ENCODE results near the gene FAM78B.

FAM78B gene

DNA sequence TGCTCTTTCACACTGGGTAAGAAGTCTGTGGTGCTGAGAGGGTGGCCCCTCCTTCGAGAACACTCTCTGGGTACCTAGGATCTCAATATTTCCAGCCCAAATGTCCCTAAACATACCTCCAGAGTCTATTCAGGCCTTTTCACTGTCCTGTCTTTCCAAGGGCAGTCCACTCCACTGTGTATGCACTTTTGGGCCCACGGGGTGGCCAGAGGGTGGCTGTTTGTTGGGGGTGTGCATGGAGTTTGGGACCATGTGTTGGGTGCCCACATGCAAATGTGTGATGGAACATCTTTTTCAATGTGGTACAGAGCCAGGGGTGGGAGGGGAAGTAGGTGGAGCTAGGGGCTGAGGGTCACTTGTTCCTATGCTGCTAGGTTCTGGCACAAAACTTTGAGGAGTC lies 87.5 kb downstream of the FAM78B start:
- no peaks in the 10 kb centered on the region for H3K36me3 ChIP-seq (ENCODE audit: control insufficient read depth, insufficient read depth, low read length)
- H3K4me3 ChIP-seq (ENCODE audit: extremely low read depth, insufficient read depth, low read length, poor library complexity, severe bottlenecking): no peak overlapping the region
- no peaks in the 10 kb centered on the region for H3K4me1 ChIP-seq (ENCODE audit: control insufficient read depth, insufficient read depth, low read length, poor library complexity, severe bottlenecking)
- no peaks in the 10 kb centered on the region for H3K9me3 ChIP-seq (ENCODE audit: control insufficient read depth, low read length)
- WGBS, 2 experiments (ENCODE audit: insufficient coverage in 2 of 2): 71 to 82% methylated on average over 1 to 2 of the region's 2 CpGs
- H3K27ac ChIP-seq (ENCODE audit: low read depth, low read length, severe bottlenecking): no peak overlapping the region

DNA sequence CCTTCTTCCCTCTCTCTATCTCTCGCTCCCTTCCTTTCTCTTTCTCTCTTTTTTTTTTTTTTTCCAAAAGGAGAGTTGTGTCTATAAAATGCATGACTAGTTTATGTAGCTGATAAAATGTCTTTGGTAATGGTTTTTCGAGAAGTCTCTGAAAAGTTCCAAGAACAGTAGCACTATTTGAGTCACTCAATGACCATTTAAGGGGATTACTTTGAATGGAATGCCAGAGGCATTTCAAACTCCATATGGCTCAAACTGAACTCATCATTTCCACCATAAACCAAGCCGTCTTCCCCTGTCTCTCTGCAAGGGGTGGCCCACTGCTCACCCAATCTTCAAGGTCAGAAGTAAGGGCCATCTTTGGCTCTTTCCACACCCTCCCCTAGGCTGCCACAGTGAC lies 93.3 kb downstream of the FAM78B start:
- WGBS, 2 experiments (ENCODE audit: insufficient coverage in 2 of 2): 60 to 83% methylated on average over 2 of the region's 3 CpGs
- Histone ChIP-seq H3K36me3 (ENCODE audit: control insufficient read depth, insufficient read depth, low read length) (no peaks in the 10 kb centered on the region), H3K27ac (ENCODE audit: low read depth, low read length, severe bottlenecking) (no peak overlapping the region), H3K4me1 (ENCODE audit: control insufficient read depth, insufficient read depth, low read length, poor library complexity, severe bottlenecking) (no peaks in the 10 kb centered on the region), H3K4me3 (ENCODE audit: extremely low read depth, insufficient read depth, low read length, poor library complexity, severe bottlenecking) (no peak overlapping the region), H3K9me3 (ENCODE audit: control insufficient read depth, low read length) (no peaks in the 10 kb centered on the region)

DNA sequence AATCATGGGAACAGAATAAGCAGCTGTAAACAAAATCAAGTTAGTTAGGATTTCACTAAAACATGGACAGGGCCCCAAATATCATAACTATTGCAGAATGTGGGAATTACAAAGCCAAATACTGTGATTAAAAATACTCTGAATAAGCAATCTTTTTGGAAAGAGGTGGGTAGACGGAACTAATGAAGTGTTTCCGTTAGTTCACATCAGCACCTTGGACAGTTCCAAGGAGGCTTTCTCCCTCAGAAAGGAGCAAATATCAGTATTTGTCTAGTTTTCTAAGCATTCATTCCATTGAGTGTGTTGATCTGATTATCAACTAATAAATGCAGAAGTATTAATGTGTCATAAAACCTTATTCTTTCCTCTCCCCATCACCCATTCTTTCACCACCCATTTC lies 97.4 kb downstream of the FAM78B start:
- WGBS, 2 experiments (ENCODE audit: insufficient coverage in 2 of 2): 70% methylated on average over 2 of the region's 2 CpGs
- Histone ChIP-seq H3K4me1 (ENCODE audit: control insufficient read depth, insufficient read depth, low read length, poor library complexity, severe bottlenecking) (no peaks in the 10 kb centered on the region), H3K9me3 (ENCODE audit: control insufficient read depth, low read length) (no peaks in the 10 kb centered on the region), H3K4me3 (ENCODE audit: extremely low read depth, insufficient read depth, low read length, poor library complexity, severe bottlenecking) (no peak overlapping the region), H3K27ac (ENCODE audit: low read depth, low read length, severe bottlenecking) (no peak overlapping the region), H3K36me3 (ENCODE audit: control insufficient read depth, insufficient read depth, low read length) (no peaks in the 10 kb centered on the region)

DNA sequence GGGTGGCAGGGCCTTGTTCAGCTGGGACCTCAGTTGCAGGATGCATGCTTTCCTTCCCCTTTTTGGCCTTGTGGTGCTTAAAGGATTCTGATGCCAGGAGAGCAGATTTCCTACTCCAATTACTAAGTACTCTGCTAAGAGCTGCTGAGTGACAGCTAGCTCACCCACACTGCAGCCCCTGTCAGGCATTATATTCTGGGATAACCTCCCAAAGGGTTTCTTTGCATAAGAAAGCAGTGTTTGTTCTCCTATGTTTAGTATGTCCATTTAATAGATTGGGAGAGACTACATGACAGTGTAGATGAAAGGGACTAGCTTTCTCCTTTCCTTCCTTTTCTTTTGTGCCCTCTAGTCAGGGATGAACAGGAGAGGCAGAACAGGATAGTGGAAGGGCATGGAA lies 100.7 kb downstream of the FAM78B start:
- H3K27ac ChIP-seq (ENCODE audit: low read depth, low read length, severe bottlenecking): no peak overlapping the region

DNA sequence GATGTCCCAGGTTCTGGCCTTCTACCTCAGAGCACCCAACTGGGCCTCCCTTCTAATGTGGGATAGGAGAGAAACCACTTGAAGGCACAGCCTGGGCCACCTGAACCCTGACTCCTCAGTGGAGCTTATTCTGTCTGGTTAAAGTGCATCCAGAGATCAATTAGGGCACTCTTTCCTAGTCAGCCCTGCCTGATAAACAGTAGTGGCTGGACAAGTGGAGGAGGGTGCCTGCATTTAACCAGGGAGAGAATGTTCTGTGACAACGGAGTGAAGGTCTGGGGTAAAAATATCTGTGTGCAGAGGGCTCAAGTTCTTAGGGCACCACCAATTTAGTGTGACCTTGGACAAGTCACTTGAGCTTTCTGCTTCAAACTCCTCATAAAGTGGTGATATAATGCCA lies 101.8 kb downstream of the FAM78B start:
- H3K4me1 ChIP-seq (ENCODE audit: control insufficient read depth, insufficient read depth, low read length, poor library complexity, severe bottlenecking): no peaks in the 10 kb centered on the region
- 89 to 100% methylated on average over 1 of the region's 1 CpG for WGBS, 2 experiments (ENCODE audit: insufficient coverage in 2 of 2)
- no peak overlapping the region for H3K27ac ChIP-seq (ENCODE audit: low read depth, low read length, severe bottlenecking)
- H3K9me3 ChIP-seq (ENCODE audit: control insufficient read depth, low read length): no peaks in the 10 kb centered on the region
- no peak overlapping the region for H3K4me3 ChIP-seq (ENCODE audit: extremely low read depth, insufficient read depth, low read length, poor library complexity, severe bottlenecking)
- H3K36me3 ChIP-seq (ENCODE audit: control insufficient read depth, insufficient read depth, low read length): no peaks in the 10 kb centered on the region

More for the DNA sequence above, 100.7 kb downstream of the FAM78B start:
- Histone ChIP-seq H3K36me3 (ENCODE audit: control insufficient read depth, insufficient read depth, low read length) (no peaks in the 10 kb centered on the region), H3K9me3 (ENCODE audit: control insufficient read depth, low read length) (no peaks in the 10 kb centered on the region), H3K4me3 (ENCODE audit: extremely low read depth, insufficient read depth, low read length, poor library complexity, severe bottlenecking) (no peak overlapping the region), H3K4me1 (ENCODE audit: control insufficient read depth, insufficient read depth, low read length, poor library complexity, severe bottlenecking) (no peaks in the 10 kb centered on the region)

DNA sequence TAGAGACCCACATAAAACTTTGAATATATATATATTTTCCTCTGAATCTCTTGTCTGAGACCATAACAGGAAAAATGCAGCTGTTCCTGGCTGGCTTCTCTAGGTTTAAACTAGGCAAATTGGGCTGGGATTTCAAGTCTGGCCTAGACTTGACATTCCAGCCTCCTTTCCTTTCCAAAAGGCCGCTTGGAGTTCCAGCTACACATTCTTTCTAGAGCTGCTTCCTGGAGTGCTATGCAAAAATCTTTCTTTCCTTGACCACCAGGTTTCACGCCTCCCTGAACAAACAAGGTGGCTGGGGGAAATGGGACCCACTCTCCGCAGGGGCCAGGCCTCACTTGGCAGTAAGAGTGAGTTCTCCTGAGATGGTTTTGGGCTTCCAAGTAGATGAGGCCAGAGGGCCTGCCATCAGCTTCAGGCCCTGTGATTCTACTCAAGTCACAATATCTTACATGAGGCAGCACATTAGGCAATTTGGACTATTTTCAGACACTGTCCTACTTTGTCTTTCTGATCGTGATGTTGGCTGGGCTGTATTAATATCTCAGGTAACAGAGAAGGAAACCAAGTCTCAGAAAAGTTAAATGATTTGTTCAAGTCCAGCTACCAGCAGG lies 102.4 kb downstream of the FAM78B start:
- Histone ChIP-seq H3K36me3 (ENCODE audit: control insufficient read depth, insufficient read depth, low read length) (no peaks in the 10 kb centered on the region), H3K9me3 (ENCODE audit: control insufficient read depth, low read length) (no peaks in the 10 kb centered on the region), H3K4me1 (ENCODE audit: control insufficient read depth, insufficient read depth, low read length, poor library complexity, severe bottlenecking) (no peaks in the 10 kb centered on the region), H3K4me3 (ENCODE audit: extremely low read depth, insufficient read depth, low read length, poor library complexity, severe bottlenecking) (no peak overlapping the region), H3K27ac (ENCODE audit: low read depth, low read length, severe bottlenecking) (no peak overlapping the region)
- 78 to 89% methylated on average over 2 of the region's 4 CpGs for WGBS, 2 experiments (ENCODE audit: insufficient coverage in 2 of 2)

DNA sequence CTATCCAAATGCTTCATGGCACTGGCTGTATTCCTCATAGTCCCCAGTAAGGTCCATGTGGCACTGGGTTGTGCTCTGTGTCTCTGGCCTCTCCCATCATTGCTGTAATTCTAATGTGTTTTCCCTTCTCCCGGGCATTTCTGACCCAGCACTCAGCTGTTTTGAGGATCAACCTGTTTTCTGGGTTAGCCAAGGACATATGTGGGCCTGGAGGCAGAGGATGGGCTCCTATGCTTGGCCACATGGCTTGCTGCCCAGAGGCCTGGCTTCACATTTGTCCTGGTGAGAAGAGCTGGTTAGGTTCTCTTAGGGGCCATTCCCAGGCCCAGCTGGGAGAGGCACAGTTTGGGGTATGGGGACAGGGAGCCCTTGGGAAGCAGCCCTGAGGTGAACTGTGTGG lies 103.1 kb downstream of the FAM78B start:
- H3K36me3 ChIP-seq (ENCODE audit: control insufficient read depth, insufficient read depth, low read length): no peaks in the 10 kb centered on the region
- no peak overlapping the region for H3K27ac ChIP-seq (ENCODE audit: low read depth, low read length, severe bottlenecking)
- no CpG with 5 or more reads among the region's 1 CpG for WGBS, 2 experiments (ENCODE audit: insufficient coverage in 2 of 2)
- H3K4me1 ChIP-seq (ENCODE audit: control insufficient read depth, insufficient read depth, low read length, poor library complexity, severe bottlenecking): no peaks in the 10 kb centered on the region
- no peak overlapping the region for H3K4me3 ChIP-seq (ENCODE audit: extremely low read depth, insufficient read depth, low read length, poor library complexity, severe bottlenecking)
- no peaks in the 10 kb centered on the region for H3K9me3 ChIP-seq (ENCODE audit: control insufficient read depth, low read length)

DNA sequence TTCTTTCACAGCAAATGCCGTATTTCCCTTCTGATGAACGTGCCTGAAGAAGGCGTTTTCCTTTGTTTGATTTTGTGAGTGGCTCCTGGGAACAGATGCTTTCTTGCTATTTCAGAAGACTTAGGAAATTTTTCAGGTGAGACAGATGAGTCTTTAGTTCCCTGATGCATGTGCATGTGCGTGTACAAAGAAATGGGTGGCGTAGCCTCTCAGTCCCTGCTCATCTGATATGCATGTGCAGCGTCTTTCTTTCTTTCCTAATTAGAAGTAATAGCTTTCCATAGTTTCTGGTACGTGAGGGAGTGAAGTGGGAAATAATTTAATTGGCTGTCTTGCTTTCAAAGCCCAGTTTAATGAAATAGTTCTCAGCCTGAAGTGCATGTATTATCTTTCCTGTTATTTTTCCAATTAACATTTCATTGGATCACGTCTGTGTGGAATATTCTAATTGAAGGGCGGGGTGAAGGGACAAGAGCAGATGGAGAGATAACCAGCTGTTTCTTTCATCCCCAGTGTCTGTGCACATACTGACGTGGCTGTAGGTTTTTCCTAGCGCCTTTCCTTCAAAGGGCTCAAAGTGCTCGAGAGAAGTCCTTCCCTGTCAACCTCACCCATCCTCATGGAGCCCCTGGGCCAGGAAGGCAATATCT lies 104.3 kb downstream of the FAM78B start:
- Histone ChIP-seq H3K9me3 (ENCODE audit: control insufficient read depth, low read length) (no peaks in the 10 kb centered on the region), H3K36me3 (ENCODE audit: control insufficient read depth, insufficient read depth, low read length) (no peaks in the 10 kb centered on the region), H3K4me3 (ENCODE audit: extremely low read depth, insufficient read depth, low read length, poor library complexity, severe bottlenecking) (no peak overlapping the region), H3K4me1 (ENCODE audit: control insufficient read depth, insufficient read depth, low read length, poor library complexity, severe bottlenecking) (no peaks in the 10 kb centered on the region), H3K27ac (ENCODE audit: low read depth, low read length, severe bottlenecking) (no peak overlapping the region)
- WGBS, 2 experiments (ENCODE audit: insufficient coverage in 2 of 2): 85 to 95% methylated on average over 8 to 11 of the region's 12 CpGs

DNA sequence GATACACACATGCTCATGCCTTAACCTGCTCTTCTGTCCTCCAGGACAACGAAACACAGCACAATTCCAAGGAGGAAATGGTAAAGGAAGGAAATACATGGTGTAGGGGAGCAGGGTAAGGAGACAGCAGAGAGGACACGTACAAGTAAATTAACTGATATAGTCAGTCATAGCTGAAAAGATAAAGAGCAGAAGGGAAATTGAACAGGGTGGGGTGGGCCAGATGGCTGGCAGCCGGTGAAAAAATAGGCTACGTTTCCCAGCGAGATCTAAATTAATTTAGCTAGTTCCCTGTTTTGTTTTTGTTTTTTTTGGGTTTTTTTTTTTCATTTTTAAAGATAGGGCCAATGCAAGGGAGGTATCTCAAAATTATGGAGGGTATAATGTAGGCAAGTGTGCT lies 109.2 kb downstream of the FAM78B start:
- Histone ChIP-seq H3K36me3 (ENCODE audit: control insufficient read depth, insufficient read depth, low read length) (no peaks in the 10 kb centered on the region), H3K4me1 (ENCODE audit: control insufficient read depth, insufficient read depth, low read length, poor library complexity, severe bottlenecking) (no peaks in the 10 kb centered on the region), H3K27ac (ENCODE audit: low read depth, low read length, severe bottlenecking) (no peak overlapping the region), H3K9me3 (ENCODE audit: control insufficient read depth, low read length) (no peaks in the 10 kb centered on the region), H3K4me3 (ENCODE audit: extremely low read depth, insufficient read depth, low read length, poor library complexity, severe bottlenecking) (no peak overlapping the region)
- 79 to 91% methylated on average over 4 of the region's 5 CpGs for WGBS, 2 experiments (ENCODE audit: insufficient coverage in 2 of 2)

DNA sequence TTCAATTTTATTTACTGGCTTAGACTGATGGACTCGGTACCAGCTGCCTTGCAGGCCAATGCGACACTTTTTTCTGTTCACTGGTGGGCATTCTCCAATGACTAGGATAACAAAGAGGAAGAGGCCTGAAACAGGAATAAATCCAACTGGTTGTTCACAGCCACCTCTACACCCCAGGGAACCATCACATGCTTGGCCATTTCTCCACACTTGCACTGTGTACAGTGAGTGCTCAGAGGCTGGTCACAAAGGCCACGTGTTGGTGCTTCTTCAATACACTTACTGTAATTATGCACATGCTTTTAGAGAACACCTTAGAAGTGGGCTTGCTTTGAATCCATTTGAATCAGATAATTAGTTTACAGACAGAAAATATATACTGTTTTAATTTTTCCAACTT lies 113.4 kb downstream of the FAM78B start:
- H3K27ac ChIP-seq (ENCODE audit: low read depth, low read length, severe bottlenecking): no peak overlapping the region
- H3K4me3 ChIP-seq (ENCODE audit: extremely low read depth, insufficient read depth, low read length, poor library complexity, severe bottlenecking): no peak overlapping the region
- H3K36me3 ChIP-seq (ENCODE audit: control insufficient read depth, insufficient read depth, low read length): no peaks in the 10 kb centered on the region
- 79 to 86% methylated on average over 2 of the region's 3 CpGs for WGBS, 2 experiments (ENCODE audit: insufficient coverage in 2 of 2)
- no peaks in the 10 kb centered on the region for H3K4me1 ChIP-seq (ENCODE audit: control insufficient read depth, insufficient read depth, low read length, poor library complexity, severe bottlenecking)
- no peaks in the 10 kb centered on the region for H3K9me3 ChIP-seq (ENCODE audit: control insufficient read depth, low read length)

DNA sequence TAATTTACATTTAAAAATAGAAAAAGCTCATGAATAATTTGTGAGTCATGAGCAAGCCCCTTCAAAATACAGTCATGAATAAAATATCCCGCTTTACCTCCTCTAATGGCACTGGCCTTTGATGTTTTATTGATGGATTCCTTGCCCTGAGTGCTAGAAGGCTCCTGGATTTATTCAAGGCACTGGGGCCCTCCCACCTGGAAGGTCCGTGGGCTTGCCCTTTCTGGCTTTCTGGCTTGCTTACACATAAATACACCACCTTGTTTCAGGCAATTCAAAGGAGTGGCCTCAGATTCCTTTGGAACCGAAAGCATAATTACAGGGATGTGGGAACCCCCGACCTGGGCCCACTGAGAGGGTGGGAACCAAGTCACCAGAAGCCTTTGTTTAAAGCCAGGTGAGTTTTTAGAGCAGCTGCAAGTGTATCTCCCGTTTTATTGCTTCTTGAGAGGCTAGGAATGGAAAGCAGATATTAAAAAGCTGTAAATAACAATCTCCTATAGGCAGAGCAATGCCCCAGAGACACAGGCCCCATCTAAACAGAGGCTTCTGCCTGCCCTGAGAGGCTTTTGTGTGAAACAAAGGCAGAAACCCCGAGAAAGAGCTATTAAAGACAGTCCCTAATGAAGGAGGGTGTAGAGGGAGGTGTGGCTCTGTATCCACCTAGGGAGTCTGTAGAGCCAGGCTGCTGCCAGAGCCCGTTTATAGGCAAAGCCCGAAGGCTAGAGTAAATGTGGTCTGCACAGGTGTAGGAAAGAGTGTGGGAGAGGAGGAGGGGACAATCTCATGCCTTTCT lies 126.4 kb downstream of the FAM78B start:
- WGBS, 2 experiments (ENCODE audit: insufficient coverage in 2 of 2): 56 to 68% methylated on average over 3 of the region's 8 CpGs
- Histone ChIP-seq H3K27ac (ENCODE audit: low read depth, low read length, severe bottlenecking) (no peak overlapping the region), H3K4me1 (ENCODE audit: control insufficient read depth, insufficient read depth, low read length, poor library complexity, severe bottlenecking) (no peaks in the 10 kb centered on the region), H3K36me3 (ENCODE audit: control insufficient read depth, insufficient read depth, low read length) (no peaks in the 10 kb centered on the region), H3K4me3 (ENCODE audit: extremely low read depth, insufficient read depth, low read length, poor library complexity, severe bottlenecking) (no peak overlapping the region), H3K9me3 (ENCODE audit: control insufficient read depth, low read length) (no peaks in the 10 kb centered on the region)

Measured in mesodermal cell (in vitro differentiated cells).